ENCODE data around the gene FTL.

Gene FTL

DNA sequence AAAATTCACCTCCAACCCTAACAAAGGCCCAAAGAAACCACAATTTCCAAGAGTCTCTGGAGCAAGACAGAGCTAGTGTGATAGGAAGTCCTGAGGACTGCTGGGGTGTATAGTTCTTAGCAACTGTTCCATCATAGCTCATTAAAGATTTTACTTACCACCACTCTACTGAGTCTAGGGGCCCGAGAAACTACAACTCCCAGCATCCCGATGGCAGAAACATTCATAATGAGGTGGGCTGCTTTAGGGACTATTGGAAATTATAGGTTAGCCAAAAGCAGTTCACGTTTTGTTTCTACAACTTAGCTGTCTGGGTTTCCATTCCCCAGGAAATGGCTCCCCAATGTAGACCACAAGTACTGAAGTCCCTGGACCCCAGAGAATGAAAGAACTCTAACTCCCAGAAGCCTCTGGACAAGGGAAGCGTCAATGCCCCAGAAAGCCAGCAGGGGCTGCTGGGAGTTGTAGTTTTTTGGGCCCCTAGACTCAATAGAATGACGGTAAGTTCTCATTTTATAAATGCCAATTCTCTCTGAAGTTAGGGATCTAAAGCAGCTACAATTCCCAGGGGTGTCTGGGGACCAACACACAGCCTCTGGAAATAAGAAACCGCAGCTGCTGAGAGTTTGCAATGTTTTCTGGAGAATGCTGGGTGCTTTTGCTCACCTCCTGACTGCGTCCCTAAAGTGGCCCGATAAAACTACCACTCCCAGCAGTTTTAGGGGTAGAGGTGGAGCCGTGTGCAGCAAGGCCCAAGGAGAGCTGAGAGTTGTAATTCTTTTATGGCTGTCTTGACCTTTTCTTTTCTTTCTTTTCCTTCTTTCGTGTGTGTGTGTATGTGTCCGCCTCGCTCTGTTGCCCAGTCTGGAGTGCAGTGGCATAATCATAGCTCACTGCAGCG is 11.1 kb downstream of the FTL start:
- Histone ChIP-seq H2BK120ac (ENCODE audit: low read depth, low read length) (no peak overlapping the region), H2AFZ (ENCODE audit: low read length) (peak overlapping the region; percentile 67), H3K4me3 (ENCODE audit: low read length in 2 of 2) (no peak overlapping the region), H3K18ac (ENCODE audit: low read length) (no peak overlapping the region), H3K9ac (ENCODE audit: low read depth, low read length, poor library complexity) (no peak overlapping the region), H3K27me3 (ENCODE audit: control insufficient read depth in 3 of 3, insufficient read depth in 3 of 3, low read depth in 1 of 3, low read length in 3 of 3) (no peaks in the 10 kb centered on the region), H4K91ac (ENCODE audit: low read depth, low read length, poor library complexity) (no peak overlapping the region), H3K36me3 (replicated peaks in 1 of 2; ENCODE audit: control insufficient read depth in 2 of 2, insufficient read depth in 2 of 2, low read length in 2 of 2) (peaks cover 24 to 52% of the 10 kb centered on the region in 2 donors), H3K4me1 (ENCODE audit: control insufficient read depth in 2 of 2, insufficient read depth in 1 of 2, low read depth in 1 of 2, low read length in 2 of 2) (no peaks in the 10 kb centered on the region), H4K8ac (ENCODE audit: low read depth, low read length) (no peak overlapping the region), H3K79me1 (ENCODE audit: low read depth, low read length) (no peaks in the 10 kb centered on the region), H3K14ac (ENCODE audit: low read length) (no peak overlapping the region), H3K4me2 (ENCODE audit: insufficient read depth, low read length, poor library complexity, severe bottlenecking) (no peak overlapping the region), H2BK12ac (ENCODE audit: low read length) (no peak overlapping the region), H2AK5ac (ENCODE audit: low read depth, low read length) (no peak overlapping the region), H3K9me3 (replicated peaks in 1 of 2; ENCODE audit: control insufficient read depth in 2 of 2, insufficient read depth in 1 of 2, low read depth in 1 of 2, low read length in 2 of 2) (no peaks in the 10 kb centered on the region), H3K4ac (ENCODE audit: low read length) (no peak overlapping the region), H2BK15ac (ENCODE audit: low read length) (no peak overlapping the region), H3K27ac (replicated peaks; ENCODE audit: low read length) (no peak overlapping the region), H3K23ac (ENCODE audit: low read depth, low read length, poor library complexity) (no peak overlapping the region), H2BK5ac (ENCODE audit: low read length) (no peak overlapping the region)
- no peak for DNase-seq (ENCODE audit: low spot score)
- WGBS, 2 donors (ENCODE audit: extremely low coverage in 2 of 2, insufficient read length in 2 of 2, insufficient replicate concordance in 1 of 2), result no CpG with 5 or more reads among the region's 13 CpGs

GRCh38 chr19:48977061-48977460 is 12.0 kb downstream of the FTL start:
- no peak for DNase-seq (ENCODE audit: low spot score)
- H3K79me1 ChIP-seq (ENCODE audit: low read depth, low read length), result no peaks in the 10 kb centered on the region
- H2BK12ac ChIP-seq (ENCODE audit: low read length), result no peak overlapping the region
- no peaks in the 10 kb centered on the region for H3K27me3 ChIP-seq (ENCODE audit: control insufficient read depth in 3 of 3, insufficient read depth in 3 of 3, low read depth in 1 of 3, low read length in 3 of 3)
- H3K36me3 ChIP-seq (replicated peaks in 1 of 2; ENCODE audit: control insufficient read depth in 2 of 2, insufficient read depth in 2 of 2, low read length in 2 of 2), result peaks cover 28 to 57% of the 10 kb centered on the region in 2 donors
- no peak overlapping the region for H2AK5ac ChIP-seq (ENCODE audit: low read depth, low read length)
- H2BK15ac ChIP-seq (ENCODE audit: low read length), result no peak overlapping the region
- no peak overlapping the region for H4K8ac ChIP-seq (ENCODE audit: low read depth, low read length)
- H2AFZ ChIP-seq (ENCODE audit: low read length), result no peak overlapping the region
- H3K4ac ChIP-seq (ENCODE audit: low read length), result no peak overlapping the region
- no peak overlapping the region for H3K4me3 ChIP-seq (ENCODE audit: low read length in 2 of 2)
- no peak overlapping the region for H3K14ac ChIP-seq (ENCODE audit: low read length)
- H3K27ac ChIP-seq (replicated peaks; ENCODE audit: low read length), result no peak overlapping the region
- no peak overlapping the region for H2BK5ac ChIP-seq (ENCODE audit: low read length)
- H2BK120ac ChIP-seq (ENCODE audit: low read depth, low read length), result no peak overlapping the region
- no peak overlapping the region for H3K4me2 ChIP-seq (ENCODE audit: insufficient read depth, low read length, poor library complexity, severe bottlenecking)
- no peaks in the 10 kb centered on the region for H3K4me1 ChIP-seq (ENCODE audit: control insufficient read depth in 2 of 2, insufficient read depth in 1 of 2, low read depth in 1 of 2, low read length in 2 of 2)
- H3K9ac ChIP-seq (ENCODE audit: low read depth, low read length, poor library complexity), result no peak overlapping the region
- H3K18ac ChIP-seq (ENCODE audit: low read length), result no peak overlapping the region
- WGBS, 2 donors (ENCODE audit: extremely low coverage in 2 of 2, insufficient read length in 2 of 2, insufficient replicate concordance in 1 of 2), result no CpG with 5 or more reads among the region's 2 CpGs
- no peaks in the 10 kb centered on the region for H3K9me3 ChIP-seq (replicated peaks in 1 of 2; ENCODE audit: control insufficient read depth in 2 of 2, insufficient read depth in 1 of 2, low read depth in 1 of 2, low read length in 2 of 2)
- H3K23ac ChIP-seq (ENCODE audit: low read depth, low read length, poor library complexity), result no peak overlapping the region
- no peak overlapping the region for H4K91ac ChIP-seq (ENCODE audit: low read depth, low read length, poor library complexity)

- no peak overlapping the region for H3K9ac ChIP-seq (ENCODE audit: low read depth, low read length, poor library complexity)
- no peak overlapping the region for H3K23ac ChIP-seq (ENCODE audit: low read depth, low read length, poor library complexity)
- no peak for DNase-seq (ENCODE audit: low spot score)
- peaks cover 33 to 65% of the 10 kb centered on the region in 2 donors for H3K36me3 ChIP-seq (replicated peaks in 1 of 2; ENCODE audit: control insufficient read depth in 2 of 2, insufficient read depth in 2 of 2, low read length in 2 of 2)
- H2BK15ac ChIP-seq (ENCODE audit: low read length), result no peak overlapping the region
- no peak overlapping the region for H3K4me3 ChIP-seq (ENCODE audit: low read length in 2 of 2)
- H3K27ac ChIP-seq (replicated peaks; ENCODE audit: low read length), result no peak overlapping the region
- H3K27me3 ChIP-seq (ENCODE audit: control insufficient read depth in 3 of 3, insufficient read depth in 3 of 3, low read depth in 1 of 3, low read length in 3 of 3), result no peaks in the 10 kb centered on the region
- no peak overlapping the region for H2AFZ ChIP-seq (ENCODE audit: low read length)
- no peak overlapping the region for H4K8ac ChIP-seq (ENCODE audit: low read depth, low read length)
- no peaks in the 10 kb centered on the region for H3K79me1 ChIP-seq (ENCODE audit: low read depth, low read length)
- no peak overlapping the region for H3K4ac ChIP-seq (ENCODE audit: low read length)
- H2BK120ac ChIP-seq (ENCODE audit: low read depth, low read length), result no peak overlapping the region
- no peak overlapping the region for H3K14ac ChIP-seq (ENCODE audit: low read length)
- H2BK5ac ChIP-seq (ENCODE audit: low read length), result peak overlapping the region; percentile 36
- H3K4me2 ChIP-seq (ENCODE audit: insufficient read depth, low read length, poor library complexity, severe bottlenecking), result no peak overlapping the region
- WGBS, 2 donors (ENCODE audit: extremely low coverage in 2 of 2, insufficient read length in 2 of 2, insufficient replicate concordance in 1 of 2), result no CpG with 5 or more reads among the region's 9 CpGs
- H4K91ac ChIP-seq (ENCODE audit: low read depth, low read length, poor library complexity), result no peak overlapping the region
- H2AK5ac ChIP-seq (ENCODE audit: low read depth, low read length), result no peak overlapping the region
- no peaks in the 10 kb centered on the region for H3K9me3 ChIP-seq (replicated peaks in 1 of 2; ENCODE audit: control insufficient read depth in 2 of 2, insufficient read depth in 1 of 2, low read depth in 1 of 2, low read length in 2 of 2)
- no peaks in the 10 kb centered on the region for H3K4me1 ChIP-seq (ENCODE audit: control insufficient read depth in 2 of 2, insufficient read depth in 1 of 2, low read depth in 1 of 2, low read length in 2 of 2)
- no peak overlapping the region for H2BK12ac ChIP-seq (ENCODE audit: low read length)
- no peak overlapping the region for H3K18ac ChIP-seq (ENCODE audit: low read length)
These were observed 17.2 kb downstream of the FTL start for GRCh38 chr19:48982280-48982679.

GRCh38 chr19:48985711-48986110 is 20.6 kb downstream of the FTL start:
- Histone ChIP-seq H2BK5ac (ENCODE audit: low read length) (no peak overlapping the region), H3K36me3 (replicated peaks in 1 of 2; ENCODE audit: control insufficient read depth in 2 of 2, insufficient read depth in 2 of 2, low read length in 2 of 2) (peaks cover 30 to 72% of the 10 kb centered on the region in 2 donors), H4K8ac (ENCODE audit: low read depth, low read length) (no peak overlapping the region), H2BK12ac (ENCODE audit: low read length) (peak overlapping the region; percentile 91), H2BK15ac (ENCODE audit: low read length) (no peak overlapping the region), H2BK120ac (ENCODE audit: low read depth, low read length) (no peak overlapping the region), H3K27me3 (ENCODE audit: control insufficient read depth in 3 of 3, insufficient read depth in 3 of 3, low read depth in 1 of 3, low read length in 3 of 3) (no peaks in the 10 kb centered on the region), H3K79me1 (ENCODE audit: low read depth, low read length) (no peaks in the 10 kb centered on the region), H3K9ac (ENCODE audit: low read depth, low read length, poor library complexity) (no peak overlapping the region), H3K14ac (ENCODE audit: low read length) (no peak overlapping the region), H4K91ac (ENCODE audit: low read depth, low read length, poor library complexity) (no peak overlapping the region), H3K4me1 (ENCODE audit: control insufficient read depth in 2 of 2, insufficient read depth in 1 of 2, low read depth in 1 of 2, low read length in 2 of 2) (no peaks in the 10 kb centered on the region), H3K4me2 (ENCODE audit: insufficient read depth, low read length, poor library complexity, severe bottlenecking) (no peak overlapping the region), H3K9me3 (replicated peaks in 1 of 2; ENCODE audit: control insufficient read depth in 2 of 2, insufficient read depth in 1 of 2, low read depth in 1 of 2, low read length in 2 of 2) (no peaks in the 10 kb centered on the region), H3K4me3 (ENCODE audit: low read length in 2 of 2) (peak overlapping the region in 1 of 2 donors; percentile 20), H3K4ac (ENCODE audit: low read length) (no peak overlapping the region), H3K18ac (ENCODE audit: low read length) (no peak overlapping the region), H2AFZ (ENCODE audit: low read length) (no peak overlapping the region), H3K27ac (replicated peaks; ENCODE audit: low read length) (no peak overlapping the region), H3K23ac (ENCODE audit: low read depth, low read length, poor library complexity) (peak overlapping the region; percentile 32), H2AK5ac (ENCODE audit: low read depth, low read length) (no peak overlapping the region)
- no CpG with 5 or more reads among the region's 13 CpGs for WGBS, 2 donors (ENCODE audit: extremely low coverage in 2 of 2, insufficient read length in 2 of 2, insufficient replicate concordance in 1 of 2)
- DNase-seq (ENCODE audit: low spot score), result no peak

Data from neuronal stem cell (in vitro differentiated cells).